ENCODE results near the gene PLXND1.

The PLXND1 gene

DNA sequence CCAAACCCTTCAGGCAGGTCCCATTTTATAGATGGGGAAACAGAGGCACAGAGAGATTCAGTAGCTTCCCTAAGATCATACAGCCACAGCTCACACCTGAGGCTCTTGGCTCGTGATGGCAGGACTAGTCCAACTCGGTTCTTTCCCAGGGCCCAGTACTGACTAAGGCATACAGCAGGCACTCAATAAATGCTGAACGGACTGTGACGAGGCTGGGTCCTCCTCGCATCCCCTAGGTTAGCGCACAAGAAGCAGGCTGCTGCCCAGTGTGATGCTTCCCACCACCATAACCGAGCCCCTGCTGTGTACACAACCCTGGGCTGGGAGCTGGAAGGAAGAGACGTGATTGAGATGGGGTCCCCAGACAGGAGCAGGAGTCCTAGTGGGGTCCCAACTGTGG, 24.9 kb downstream of the PLXND1 start:
- no peak for DNase-seq

DNA sequence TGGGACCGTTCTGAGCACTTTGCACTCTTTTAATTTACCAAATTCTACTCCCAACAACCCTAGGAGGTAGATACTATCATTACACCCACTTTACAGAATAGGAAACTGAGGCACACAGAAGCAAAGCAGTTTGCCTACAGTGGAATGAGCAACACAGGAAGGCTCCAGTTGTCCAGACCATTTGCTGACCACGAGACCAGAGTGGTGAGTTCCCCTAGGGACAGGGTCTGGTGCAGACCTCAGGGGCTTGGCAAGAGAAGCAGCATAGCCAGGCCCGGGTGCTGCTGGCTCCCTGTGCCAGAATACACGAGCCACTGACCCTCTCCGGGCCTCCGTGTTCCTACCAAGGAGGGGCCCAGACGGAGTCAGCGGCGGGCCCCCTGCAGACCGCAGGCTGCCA, 26.5 kb downstream of the PLXND1 start:
- no peak for DNase-seq

DNA sequence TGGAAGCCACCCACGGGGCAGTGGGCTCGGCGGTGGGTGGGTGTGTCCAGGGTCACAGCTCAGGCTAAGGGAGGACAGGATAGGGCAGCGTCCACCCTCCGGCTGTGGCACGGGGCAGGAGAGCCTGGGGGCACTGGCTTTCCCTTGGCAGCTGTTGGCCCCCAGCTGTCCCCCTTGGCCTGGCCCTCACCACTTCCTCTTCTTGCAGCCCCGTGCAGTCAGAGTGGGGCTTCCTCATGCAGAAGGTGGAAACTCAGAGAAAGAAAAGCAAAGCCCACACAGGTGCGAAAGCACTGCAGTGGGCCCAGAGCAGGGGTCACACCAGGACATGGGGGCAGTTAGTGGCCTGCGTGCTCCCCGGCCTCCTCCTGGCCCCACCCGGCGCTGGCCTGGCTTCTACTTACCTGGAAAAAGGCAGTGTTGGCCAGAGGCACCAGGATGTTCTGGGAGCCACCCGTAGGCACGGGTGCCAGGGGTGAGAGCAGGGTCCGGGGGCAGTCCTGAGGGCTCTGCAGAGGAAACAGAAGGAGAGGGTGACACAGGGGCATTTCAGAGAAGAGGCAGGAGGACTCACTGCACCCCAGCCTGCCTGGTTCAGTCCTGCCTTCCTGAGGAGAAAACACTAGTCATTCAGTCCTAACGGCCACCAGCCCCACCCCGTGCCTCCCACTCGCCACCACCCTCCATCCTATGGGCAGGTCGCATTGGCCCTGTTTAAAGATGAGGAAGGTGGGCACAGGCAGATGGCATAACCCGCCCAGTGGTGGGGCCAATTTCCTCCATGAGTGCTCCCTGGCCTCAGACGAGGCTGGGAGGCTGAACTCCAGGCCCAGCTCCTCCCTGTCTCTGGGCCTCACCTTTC, 28.3 kb downstream of the PLXND1 start:
- no peak for DNase-seq

DNA sequence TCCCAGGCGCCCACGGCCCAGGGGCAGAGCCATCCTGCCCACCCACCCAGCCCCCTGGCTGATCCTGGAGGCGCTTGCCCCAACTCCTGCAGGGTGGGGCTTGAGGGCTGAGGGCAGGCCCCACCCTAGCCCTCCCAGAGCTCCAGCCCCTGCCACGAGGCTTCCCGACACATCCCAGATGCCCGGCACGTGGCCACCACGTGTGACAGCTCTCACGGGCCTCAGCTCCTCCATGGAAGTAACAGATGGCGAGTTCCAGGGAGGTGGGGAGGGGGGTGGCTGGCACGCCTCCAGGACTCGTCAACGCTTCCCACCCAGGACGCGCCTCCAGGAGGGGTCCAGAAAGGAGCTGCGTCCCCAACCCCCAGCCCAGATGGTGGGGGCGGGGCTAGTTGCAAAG, 29.1 kb downstream of the PLXND1 start:
- DNase-seq = peak; percentile 31

DNA sequence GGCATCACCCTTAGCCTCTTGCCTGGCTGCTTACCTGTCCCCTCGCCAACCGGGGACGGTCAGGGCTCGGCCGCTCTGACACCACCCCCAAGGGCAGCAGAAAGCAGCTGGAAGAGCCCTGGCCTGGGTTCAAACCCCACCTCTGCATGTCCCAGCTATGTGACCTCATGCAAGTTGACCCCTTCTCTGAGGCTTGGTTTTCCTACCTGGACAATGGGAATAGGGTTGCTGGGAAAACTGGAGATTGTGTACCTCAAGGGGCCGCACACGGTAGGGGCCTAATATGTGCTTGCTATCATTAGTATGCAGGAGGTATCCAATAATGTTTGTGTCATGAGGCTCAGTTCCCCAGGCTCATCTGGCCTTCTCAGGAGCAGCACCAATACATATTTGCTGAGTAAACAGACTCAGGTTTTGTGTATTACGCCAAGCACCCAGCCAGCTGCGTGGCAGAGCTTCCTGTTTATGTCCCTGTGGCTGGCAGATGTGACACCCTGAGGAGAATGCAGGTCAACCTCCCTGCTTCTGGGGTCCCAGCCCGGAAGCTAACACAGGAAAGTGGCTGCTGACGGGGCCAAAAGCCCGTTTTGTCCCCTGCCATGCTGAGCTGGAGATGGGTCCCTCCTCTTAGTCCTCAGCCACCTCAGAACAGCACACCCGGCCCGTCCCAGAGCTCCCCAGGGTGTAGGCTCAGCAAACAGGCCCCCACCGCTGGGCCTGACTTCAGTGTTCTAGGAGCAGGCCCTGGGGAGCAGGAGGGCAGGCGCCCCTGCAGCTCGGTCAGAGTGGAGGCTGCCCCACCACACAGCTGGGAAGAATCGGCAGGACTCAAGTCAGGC, 29.7 kb downstream of the PLXND1 start:
- no peak for DNase-seq

DNA sequence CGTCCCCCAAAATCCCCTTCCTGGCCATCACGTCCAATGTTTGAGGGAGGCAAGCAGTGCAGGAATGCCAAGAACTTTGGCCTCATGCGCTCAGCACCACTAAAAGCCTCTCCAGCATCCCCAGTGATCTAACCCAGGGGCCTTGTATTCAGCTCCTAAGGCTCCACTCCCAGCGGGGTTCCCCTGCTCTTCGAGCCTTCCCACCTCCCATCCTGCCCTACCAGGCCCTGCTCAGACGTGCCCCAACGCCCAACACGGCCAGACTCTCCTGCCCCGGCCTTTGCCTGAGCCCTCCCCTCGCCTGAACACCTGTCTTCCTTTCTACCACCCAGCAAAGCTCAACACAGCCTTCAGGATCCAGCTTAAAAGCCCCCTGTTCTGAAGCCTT, 30.5 kb downstream of the PLXND1 start:
- no peak for DNase-seq

DNA sequence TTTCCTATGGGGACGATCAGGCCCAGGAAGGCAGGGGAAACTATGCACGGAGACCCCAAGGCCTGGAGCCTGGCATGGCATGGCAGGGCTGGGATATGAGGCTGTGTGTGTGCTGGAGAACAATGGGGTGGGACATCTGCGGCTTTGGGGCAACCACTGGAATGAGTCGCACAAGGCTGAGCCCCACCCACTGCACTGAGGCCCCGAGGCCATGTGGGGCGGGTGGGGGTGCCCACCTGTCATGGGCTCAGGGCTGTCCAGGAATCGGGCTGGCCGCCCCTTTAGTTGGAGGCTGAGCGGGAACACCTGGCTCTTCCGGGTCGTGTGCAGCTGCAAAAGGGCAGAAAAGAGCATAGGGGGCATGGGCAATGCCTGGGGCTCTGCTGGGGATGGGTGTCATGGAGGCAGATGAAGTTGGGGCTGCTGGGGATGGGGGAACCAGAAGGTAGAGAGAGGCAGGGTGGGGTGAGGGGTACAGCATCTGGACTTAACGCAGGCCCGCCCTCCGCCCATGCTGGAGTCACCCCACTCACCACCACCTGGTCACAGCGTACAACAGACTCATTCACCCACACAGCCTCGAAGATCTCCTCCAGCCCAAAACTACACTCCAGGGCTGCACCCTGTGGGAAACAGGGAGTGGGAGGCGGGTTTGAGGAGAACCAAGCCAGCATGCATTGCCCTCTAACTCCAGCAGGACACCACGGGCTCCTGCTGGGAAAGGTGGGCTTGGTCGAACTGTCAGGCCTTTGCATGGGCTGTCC, 31.1 kb downstream of the PLXND1 start:
- no peak for DNase-seq

DNA sequence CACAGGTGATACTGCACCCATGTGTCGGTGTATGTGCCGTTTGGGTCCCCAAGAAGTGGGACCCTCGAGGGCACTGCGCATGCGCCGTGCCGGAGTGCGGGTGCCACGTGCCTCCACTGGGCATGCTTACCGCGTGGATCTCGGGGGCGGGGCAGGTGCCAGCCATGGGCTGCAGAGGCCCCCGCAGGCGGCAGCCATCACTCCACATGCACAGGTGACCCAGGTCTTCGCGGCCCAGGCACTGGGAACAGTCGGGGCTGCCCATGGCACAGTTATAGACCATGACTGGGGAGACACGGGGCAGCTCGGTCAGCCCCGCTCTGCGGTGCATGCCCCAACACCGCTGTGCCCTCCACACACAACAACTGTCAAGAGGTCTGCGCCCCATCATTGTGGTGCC, 32.3 kb downstream of the PLXND1 start:
- no peak for DNase-seq

DNA sequence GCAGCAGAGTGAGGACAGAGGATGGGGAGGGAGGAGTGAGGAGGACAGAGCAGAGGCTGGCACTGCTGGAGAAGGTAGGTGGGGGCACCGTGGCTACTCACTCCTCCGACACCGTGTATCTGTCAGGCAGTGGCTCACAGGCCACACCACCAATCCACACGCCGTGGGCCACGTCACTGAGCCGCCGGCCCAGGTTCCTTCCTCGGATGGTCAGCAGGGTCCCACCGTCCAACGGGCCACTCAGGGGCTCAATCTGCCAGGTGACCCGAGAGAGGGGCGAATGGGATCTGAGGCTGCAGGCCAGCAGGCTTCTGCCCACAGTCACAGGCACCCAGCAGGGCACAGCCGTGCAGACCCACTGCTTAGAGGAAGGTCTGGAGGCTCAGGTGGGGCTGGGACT, 33.0 kb downstream of the PLXND1 start:
- no peak for DNase-seq

DNA sequence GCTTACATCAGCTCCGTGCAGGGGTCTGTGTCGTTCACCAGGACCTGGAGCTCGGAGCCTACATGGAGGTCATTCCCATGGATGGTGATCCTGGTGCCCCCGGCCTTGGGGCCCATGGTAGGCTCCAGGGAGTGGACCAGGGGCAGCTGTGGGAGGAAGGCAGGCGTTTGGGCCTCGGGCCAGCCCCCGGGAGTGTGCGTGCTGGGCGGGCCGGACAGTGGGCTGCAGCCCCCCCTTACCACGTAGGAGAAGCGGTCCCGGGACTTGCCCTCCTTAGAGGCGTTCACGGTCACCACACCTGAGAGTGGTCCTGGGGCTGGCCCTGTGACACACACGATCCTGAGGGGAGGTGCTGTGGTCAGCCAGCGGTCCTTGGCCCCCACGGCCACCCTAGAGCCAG, 33.9 kb downstream of the PLXND1 start:
- DNase-seq = no peak

DNA sequence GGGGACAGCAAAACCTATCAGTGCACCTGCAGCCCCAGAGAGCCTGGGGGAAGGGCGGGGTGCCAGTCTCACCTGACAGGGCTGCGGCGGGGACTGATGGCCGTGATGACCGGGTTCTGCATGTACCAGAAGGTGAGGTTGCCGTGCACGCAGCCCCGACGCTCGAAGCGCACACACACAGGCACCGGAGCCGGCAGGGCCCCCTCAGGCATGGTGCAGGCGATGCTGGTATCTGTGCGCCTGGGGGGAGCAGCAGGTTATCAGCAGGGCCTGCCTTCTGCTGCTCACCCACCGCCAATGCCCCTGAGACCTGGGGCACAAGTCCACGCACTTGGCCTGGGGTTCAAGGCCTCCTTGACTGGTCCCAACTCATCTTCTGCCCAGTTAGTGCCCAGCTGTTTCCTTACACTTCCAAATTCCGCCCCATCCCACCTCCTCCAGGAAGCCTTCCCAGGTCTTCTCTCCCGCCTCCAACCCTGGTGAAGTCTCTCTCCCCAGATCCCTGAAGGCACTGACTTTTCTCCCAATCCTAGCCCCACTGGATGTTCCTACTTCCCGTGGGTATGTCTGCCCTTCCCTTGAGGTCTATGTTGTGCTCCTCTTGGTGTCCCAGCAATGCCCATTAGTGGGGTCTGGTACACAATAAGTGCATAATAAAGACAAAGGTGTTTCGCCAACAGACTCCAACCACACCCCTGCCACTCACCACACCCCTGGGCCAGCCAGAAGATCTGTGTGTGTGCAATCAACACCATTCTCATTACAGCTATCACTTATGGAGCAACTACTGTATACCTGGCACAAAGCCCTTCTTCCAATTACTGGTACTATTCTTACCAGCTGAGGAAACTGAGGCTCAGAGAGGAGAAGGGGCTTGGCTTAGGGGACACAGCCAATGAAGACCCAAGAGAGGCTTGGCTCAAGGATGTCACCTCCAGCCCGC, 34.6 kb downstream of the PLXND1 start:
- DNase-seq = no peak

DNA sequence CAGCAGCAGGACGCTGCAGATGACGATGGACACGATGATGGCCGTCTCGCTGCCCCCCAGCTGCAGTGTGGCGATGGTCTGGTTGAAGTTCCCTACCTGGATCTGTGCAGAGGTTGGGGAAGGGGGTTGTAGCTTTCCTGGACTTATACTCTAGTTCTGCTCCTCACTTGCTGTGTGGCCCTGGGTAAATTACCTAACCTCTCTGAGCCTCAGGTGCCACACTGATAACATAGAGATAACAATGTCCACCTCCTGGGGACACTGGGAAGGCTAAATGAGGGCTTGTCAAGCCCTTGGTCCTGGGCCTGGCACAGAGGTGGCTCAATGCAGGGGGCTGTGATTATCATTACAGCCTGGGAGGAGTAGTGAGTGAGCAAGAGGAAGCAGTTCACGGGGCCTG, 36.6 kb downstream of the PLXND1 start:
- DNase-seq = no peak

DNA sequence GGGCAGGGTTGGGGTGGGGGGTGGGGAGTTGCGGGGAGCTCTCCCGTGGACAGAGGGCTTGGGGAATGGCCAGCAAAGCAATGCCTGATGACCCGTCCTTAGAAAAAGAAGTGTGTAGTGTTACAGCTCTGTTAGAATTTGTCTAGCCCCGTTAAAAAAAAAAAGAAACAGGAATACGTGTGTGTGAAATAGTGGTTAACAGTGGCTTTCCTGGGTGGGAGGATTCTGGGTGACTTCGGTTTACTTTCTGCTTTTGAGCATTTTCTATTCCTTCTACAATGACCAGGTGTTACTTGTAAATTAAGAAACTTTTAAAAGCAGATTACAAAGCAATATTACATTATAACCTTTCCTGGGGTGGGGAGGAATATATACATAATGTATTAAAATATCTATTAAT, 38.5 kb downstream of the PLXND1 start:
- no peak for DNase-seq

DNA sequence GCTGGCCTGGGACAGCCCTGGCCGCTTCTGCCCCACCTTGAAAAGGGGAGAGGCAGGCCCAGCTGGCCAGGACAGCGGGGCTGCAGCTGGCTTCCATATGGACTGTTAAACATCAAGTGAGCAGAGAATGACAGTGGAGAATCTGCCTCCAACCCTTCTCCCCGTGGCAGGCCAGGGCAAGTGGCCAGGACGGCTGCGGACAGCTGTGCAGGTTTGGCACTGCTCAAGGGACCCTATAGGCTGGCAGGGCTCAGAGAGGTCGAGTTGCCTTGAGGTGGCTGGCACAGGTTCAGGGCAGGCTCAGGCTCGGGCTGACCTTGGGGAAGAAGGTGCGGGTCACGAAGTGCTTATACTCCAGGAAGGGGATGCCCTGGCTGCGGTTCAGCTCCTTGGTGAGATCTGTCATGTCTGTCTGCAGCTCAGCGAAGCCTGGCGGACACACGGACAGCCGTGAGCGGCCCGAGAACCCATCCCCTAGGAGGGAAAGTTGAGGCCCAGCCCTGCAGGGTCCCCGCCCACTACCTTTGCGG, 39.2 kb downstream of the PLXND1 start:
- no peak for DNase-seq

DNA sequence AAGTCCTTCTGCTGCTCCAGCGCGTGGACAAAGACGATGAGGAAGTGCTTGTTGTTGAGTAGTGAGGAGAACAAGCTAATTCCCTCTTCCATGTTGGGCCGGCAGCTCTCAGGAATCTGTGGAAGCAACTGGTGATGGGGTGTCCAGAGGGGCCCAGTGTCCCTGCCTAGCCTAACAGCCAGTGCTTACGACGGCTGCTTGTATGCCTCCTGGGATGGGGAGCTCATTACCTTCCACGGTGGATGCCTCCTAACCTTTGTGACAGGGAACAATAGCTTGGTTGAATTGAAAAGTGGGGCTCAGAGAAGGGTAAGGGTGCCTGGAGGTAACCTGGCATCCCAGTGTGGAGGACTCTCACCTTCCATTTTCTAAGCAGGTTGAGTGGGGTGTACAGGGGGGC, 40.6 kb downstream of the PLXND1 start:
- no peak for DNase-seq

DNA sequence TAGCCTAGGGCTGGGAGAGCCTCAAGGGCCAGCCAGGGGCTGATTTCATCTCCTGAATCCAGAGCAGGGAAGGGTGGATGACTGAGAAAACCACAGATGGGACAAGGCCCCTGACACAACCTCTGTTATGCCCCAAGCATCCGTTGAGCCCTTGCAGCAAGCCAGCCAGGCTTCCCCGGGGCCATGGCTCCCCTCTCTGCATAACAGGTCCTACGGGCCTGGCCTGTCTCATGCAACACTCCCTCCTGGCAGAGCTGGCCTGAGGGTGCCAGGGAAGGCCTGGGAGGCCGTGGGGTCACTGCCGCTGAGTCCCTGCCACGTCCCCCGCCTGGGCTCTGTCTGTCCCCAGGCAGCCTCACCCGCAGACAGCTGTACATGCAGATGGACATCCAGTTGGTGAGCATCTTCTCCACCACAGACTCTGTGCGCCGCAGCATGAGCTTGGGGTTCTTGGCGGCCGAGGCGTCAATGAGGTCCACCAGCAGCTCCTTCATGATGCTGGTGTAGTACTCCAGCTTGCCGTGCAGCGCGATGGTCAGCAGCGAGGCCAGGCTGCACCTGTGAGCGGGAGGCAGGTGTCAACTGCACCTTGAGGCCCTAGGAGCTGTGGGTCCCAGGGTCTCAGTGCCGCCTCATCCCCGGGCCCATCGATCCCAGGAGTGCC, 41.4 kb downstream of the PLXND1 start:
- DNase-seq = no peak

DNA sequence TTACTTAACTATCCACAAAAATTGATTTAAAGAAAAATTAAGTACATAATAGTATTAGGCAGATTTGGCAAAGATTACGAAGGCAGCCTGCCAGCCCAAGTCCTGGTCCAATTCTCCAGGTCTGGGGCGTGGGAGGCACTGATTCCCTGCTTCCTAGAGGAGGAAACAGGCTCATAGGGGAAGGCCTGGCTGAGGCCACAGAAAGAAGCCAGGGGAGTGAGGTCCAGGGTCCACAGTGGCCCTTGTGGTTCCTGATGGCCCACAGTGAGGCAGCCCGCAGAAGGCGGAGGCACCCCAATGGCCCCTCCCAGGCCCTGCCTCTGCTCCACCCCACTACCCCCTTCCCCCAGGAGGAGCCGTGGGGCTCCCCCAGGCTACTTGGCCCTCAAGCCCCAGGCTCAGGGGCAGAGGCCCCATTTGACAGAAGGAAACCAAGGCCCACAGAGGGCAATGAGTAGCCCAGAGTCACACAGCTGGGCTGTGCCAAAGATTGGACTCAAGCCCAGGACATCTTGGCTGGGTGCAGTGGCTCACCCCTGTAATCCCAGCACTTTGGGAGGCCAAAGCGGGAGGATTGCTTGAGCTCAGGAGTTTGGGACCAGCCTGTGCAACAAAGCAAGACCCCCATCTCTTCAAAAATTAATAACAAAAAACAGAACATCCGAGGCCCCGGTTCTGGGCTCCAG, 42.5 kb downstream of the PLXND1 start:
- DNase-seq = no peak

DNA sequence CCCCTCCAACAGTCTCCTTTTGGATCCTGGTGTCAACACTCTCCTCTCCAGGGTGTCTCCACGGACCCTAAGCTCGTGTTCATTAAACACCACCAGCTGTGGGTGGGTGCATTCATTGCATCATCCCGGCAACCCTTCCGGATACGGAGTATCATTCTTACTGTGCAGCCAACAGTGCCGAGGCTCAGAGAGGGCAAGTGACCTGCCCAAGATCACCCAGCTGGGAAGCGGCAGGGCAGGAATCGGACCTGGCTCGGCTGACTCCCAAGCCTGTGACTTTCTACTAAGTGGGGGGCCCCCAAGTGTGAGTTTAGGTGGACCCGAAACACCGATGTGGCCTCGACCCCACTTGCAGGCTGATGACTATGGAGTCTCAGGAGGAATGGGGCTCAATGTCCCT, 43.1 kb downstream of the PLXND1 start:
- no peak for DNase-seq

DNA sequence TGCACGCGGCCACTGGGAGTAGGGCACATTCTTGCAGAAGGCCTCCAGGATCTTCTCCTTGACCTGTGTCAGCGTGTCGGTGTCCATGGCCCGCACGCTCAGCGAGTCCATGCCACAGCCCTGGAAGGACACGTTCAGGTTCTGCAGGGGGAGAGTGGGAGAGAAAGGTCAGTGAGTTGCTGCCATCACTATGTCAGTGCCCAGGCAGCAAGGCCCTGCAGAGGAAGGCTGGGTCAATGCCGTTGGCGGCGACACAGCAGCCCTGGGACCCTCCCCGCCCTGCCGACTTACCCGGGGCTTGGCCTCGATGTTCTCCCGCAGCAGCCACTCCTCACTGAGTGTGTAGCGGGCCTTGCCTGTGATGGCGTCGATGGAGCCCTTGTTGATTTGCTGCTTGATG, 43.7 kb downstream of the PLXND1 start:
- no peak for DNase-seq

DNA sequence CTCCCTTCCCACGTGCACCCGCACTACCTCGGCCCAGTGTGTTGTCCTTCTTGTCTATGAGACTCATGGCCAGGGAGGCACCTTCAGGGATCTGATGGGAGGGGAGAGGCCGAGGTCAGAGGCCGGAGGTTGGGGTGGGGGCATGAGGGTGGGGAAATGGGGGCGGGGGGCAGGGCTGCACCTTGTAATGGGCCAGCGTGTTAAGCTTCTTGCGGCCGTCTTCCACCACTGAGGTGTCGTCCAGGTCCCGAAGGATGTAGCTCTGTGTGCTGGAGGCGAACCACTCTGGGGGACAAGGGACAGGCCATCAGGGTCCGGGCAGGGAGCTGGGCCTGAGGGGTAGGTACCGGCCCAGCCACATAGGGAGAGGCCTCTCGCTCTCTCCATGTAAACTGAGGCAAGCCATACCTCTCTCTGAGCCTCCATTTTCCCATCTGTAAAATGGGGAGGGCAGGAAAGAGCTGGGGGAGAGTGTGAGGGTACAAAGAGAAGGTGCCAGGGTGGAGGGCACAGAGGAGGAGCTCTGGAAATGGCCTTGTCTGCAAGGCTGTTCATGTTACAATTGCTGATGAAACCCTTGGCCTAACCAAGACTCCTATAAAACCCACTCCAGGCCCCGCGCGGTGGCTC, 44.7 kb downstream of the PLXND1 start:
- no peak for DNase-seq

All from fibroblast of skin of right biceps (primary cell).